ENCODE measurements around the gene MICA.
"Not testable (repeated sequence)": the region's sequence is repeated elsewhere in the genome, so short reads cannot be mapped to it uniquely, and the experiment has no call there.

The MICA gene

GRCh38 chr6:31403283-31404060 is at the start of gene MICA:
MICA (plus strand) TSS chr6:31403595; CDS start chr6:31403633, 38 bp downstream.
- no peak for DNase-seq

- no peak for DNase-seq
Observed at GRCh38 chr6:31354158-31354863, 49.1 kb upstream of the MICA start.

- no peak for DNase-seq
Observed at GRCh38 chr6:31354864-31355582, 48.4 kb upstream of the MICA start.

- no peak for DNase-seq
Observed at GRCh38 chr6:31355583-31355948, 47.8 kb upstream of the MICA start.

- DNase-seq = no peak
Observed at GRCh38 chr6:31356216-31356945, 47.0 kb upstream of the MICA start.

- DNase-seq = peak; percentile 13
Observed at GRCh38 chr6:31356946-31357466, 46.4 kb upstream of the MICA start, which contains the start of gene HLA-B. HLA-B (minus strand) TSS chr6:31357179; CDS start chr6:31357158, 21 bp downstream.

- no peak for DNase-seq
Observed at GRCh38 chr6:31357886-31358285, 45.5 kb upstream of the MICA start.

- no peak for DNase-seq
Observed at GRCh38 chr6:31358302-31358701, 45.1 kb upstream of the MICA start.

GRCh38 chr6:31359581-31359980 is 43.8 kb upstream of the MICA start:
- DNase-seq = no peak

GRCh38 chr6:31362751-31363150 is 40.6 kb upstream of the MICA start:
- DNase-seq = no peak

- no peak for DNase-seq
Observed at GRCh38 chr6:31363811-31364210, 39.6 kb upstream of the MICA start.

GRCh38 chr6:31365864-31366263 is 37.5 kb upstream of the MICA start:
- no peak for DNase-seq

- DNase-seq = peak; percentile 83
Observed at GRCh38 chr6:31366693-31367470, 36.5 kb upstream of the MICA start.

GRCh38 chr6:31368461-31368860 is 34.9 kb upstream of the MICA start:
- DNase-seq = no peak

- DNase-seq = not testable (repeated sequence)
Observed at GRCh38 chr6:31374118-31374517, 29.3 kb upstream of the MICA start.

GRCh38 chr6:31375699-31376098 is 27.7 kb upstream of the MICA start:
- DNase-seq = no peak

GRCh38 chr6:31377029-31377428 is 26.4 kb upstream of the MICA start:
- no peak for DNase-seq

GRCh38 chr6:31378062-31378720 is 25.2 kb upstream of the MICA start:
- DNase-seq = no peak

GRCh38 chr6:31378721-31379103 is 24.7 kb upstream of the MICA start:
- no peak for DNase-seq

GRCh38 chr6:31379850-31380249 is 23.5 kb upstream of the MICA start:
- DNase-seq = no peak

- DNase-seq = no peak
Observed at GRCh38 chr6:31381666-31382065, 21.7 kb upstream of the MICA start.

Data from NCI-H1105 (cell line).